HG02970 (cell line): ENCODE measurements around the gene ZNF71.
"Not testable (repeated sequence)": the region's sequence is repeated elsewhere in the genome, so short reads cannot be mapped to it uniquely, and the experiment has no call there.

Experiments used
- ATAC-seq: cut with Tn5 transposase; IDR thresholded peaks from one replicate; pipeline ENCODE4 v1.9.1; 2021; ENCODE audit warnings: mild to moderate bottlenecking, moderate library complexity, moderate number of reproducible peaks; ENCODE audit not compliant: unreplicated experiment, low FRiP score

ZNF71 gene

GRCh38 chr19:56619121-56619520, 24.0 kb downstream of the ZNF71 start:
- no peak for ATAC-seq

DNA sequence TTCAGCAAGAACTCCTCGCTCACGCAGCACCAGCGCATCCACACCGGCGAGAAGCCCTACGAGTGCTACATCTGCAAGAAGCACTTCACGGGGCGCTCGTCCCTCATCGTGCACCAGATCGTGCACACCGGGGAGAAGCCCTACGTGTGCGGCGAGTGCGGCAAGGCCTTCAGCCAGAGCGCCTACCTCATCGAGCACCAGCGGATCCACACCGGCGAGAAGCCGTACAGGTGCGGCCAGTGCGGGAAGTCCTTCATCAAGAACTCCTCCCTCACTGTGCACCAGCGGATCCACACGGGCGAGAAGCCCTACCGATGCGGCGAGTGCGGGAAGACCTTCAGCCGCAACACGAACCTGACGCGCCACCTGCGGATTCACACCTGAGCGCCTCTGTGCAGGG, 27.3 kb downstream of the ZNF71 start:
- no peak for ATAC-seq

- ATAC-seq = no peak
Observed at GRCh38 chr19:56623006-56623405, 27.9 kb downstream of the ZNF71 start.

- no peak for ATAC-seq
Observed at GRCh38 chr19:56625708-56626107, 30.6 kb downstream of the ZNF71 start.

GRCh38 chr19:56633021-56633420, 37.9 kb downstream of the ZNF71 start:
- no peak for ATAC-seq

DNA sequence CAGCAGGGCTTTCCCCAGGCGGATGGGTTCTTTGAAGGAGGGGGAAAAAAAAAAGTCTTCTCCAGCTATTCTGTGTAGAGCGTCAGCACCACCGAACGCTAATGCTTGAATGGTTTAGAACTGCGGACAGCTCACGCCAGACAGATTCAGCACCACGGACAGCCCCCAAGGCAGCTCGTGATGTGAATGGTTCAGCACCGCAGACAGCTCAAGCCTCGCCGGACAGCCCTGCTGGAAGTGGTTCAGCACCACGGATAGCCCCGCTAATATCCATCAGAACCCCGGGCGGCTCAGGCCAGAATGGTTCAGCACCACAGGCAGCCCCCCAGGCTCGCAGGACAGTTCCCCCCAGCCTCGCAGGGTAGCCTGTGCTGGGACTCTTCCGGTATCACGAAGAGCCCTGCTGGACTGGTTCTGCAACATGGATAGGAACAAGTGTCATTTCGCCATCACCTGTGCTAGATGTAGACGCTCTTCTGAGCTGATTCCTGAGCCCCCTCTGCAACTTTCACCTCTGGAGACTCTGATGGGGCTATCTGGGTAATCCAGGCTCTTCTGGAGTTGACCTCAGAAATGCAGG, 43.0 kb downstream of the ZNF71 start:
- no peak for ATAC-seq

DNA sequence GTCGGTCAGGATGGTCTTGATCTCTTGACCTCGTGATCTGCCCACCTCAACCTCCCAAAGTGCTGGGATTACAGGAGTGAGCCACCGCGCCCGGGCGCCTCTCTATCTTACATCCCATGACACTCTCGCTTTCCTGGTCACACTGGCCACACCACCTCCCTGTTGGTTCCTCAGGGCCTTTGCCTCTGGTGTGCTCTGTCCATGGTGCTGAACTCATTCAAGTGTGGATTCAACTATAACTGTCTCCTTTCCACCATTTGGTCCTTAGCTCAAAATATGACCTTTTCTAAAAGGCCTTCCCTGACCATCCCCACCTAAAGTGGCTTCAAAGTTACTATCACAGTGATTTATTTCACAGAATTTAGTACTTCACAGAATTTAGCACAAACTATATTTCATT, 44.1 kb downstream of the ZNF71 start:
- ATAC-seq = no peak

GRCh38 chr19:56642711-56643459, 47.8 kb downstream of the ZNF71 start, which contains the start of gene SMIM17:
Gene SMIM17 (plus strand): TSS chr19:56643159. CDS start chr19:56645668, 2,509 bp downstream.
- ATAC-seq = no peak

DNA sequence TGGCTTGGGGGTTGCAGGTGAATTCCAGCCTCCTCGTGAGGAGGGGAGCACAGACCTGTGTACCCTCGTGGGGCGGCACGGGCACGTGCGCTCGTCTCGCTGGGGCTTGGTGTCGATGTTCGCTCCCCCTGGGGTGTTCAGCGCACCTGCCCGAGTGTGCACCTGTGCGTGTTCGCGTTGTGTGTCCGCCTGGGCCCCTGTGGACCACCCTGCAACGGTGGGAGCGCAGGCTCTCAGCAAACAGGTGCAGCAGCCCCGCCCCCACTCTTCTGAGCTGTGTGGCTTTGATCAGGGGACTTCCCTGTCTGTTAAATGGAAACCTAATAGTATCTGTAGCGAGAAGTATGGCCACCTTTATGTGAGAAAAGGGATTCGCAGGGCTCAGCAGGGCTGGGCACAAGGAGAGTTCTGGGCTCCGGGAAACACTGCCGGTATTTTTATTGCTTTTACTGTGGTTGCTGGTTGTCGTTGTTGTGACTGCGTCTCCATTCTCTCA, 48.4 kb downstream of the ZNF71 start:
- ATAC-seq = no peak

GRCh38 chr19:56654151-56654550, 59.0 kb downstream of the ZNF71 start:
- ATAC-seq = no peak

GRCh38 chr19:56660381-56661107, 65.4 kb downstream of the ZNF71 start:
- no peak for ATAC-seq

- ATAC-seq = no peak
Observed at GRCh38 chr19:56661248-56661647, 66.1 kb downstream of the ZNF71 start.

GRCh38 chr19:56663931-56664500, 68.9 kb downstream of the ZNF71 start:
- no peak for ATAC-seq

DNA sequence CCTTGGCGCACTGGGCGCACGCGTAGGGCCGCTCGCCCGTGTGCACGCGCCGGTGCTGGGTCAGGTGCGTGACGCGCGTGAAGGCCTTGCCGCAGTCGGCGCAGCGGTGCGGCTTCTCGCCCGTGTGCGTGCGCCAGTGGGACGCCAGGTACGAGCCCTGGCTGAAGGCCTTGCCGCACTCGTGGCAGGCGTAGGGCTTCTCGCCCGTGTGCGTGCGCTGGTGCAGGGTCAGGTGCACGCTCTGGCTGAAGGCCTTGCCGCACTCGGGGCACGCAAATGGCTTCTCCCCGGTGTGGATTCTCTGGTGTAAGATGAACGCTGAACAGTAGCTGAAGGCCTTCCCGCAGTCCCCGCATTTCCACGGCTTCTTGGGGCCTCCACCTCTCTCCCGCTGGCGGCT, 69.4 kb downstream of the ZNF71 start:
- no peak for ATAC-seq

DNA sequence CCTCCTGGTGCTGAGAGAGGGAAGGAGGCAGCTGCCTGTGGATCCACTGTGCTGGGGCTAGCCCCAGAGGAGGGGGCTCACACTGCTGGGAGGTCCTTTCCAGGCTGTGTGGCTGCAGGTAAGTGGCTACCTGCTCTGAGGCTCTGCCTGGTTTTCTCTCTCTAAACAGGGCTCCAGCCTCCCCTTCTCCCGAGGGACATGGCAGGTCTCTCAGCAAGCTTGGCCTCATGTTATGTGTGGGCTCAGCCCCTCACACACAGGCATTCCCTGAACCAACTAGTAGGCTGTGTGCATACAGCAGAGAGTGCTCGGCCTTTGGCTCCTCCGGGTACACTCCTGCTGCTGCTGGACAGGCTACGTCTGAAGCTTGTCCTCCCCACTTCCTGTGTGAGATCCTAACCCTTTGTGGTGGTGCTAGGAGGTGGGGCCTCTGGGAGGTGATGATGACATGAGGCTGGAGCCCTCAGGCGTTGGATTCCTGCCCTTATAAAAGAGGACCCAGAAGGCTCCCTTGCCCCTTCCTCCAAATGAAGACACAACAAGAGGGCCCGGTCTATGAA, 72.3 kb downstream of the ZNF71 start:
- ATAC-seq = no peak

DNA sequence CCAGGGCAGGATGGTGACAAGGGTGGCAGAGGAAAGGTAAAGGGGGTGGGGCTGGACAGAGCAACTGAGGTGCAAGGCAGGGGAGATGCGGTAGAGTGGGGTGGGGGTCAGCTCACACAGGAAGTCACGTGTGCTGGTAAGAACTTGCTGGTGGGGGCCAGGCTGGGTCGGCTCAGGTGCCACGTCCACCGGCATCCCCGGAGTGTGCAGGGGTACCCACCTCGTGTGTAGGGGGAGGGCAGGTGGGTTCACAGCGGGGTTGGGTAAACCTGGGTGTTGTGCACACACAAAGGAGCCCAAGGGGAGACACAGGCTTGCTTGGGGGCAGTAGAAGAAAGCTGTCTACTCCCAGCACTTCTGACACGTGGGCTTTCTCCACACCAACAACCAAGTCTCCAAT, 73.6 kb downstream of the ZNF71 start:
- ATAC-seq = no peak

DNA sequence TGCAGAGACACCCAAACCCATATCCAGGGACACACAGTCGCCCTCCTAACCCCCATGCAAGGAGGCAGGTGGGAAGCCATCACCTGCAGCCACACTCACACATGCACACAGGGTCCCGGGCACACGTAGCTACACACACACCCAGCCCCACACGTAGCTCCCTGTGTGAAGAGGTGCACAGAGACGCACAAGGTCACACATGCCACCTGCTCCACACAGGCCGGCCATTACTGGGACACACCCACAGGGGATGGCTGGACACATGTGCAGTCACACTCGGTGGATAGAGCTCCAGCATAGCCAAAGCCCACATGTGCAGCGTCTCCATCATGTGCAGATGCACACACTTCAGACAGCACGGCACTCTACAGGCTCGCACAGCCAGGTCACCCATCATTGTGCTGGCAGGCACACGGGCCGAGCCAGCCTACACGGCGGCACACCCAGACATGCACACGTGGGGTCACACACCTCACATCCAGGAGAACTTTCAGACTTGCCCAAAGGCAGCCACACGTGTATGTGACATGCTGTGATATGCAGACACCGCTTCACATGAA, 75.4 kb downstream of the ZNF71 start:
- ATAC-seq = no peak

GRCh38 chr19:56670961-56671612, 76.0 kb downstream of the ZNF71 start:
- no peak for ATAC-seq

GRCh38 chr19:56671613-56671994, 76.5 kb downstream of the ZNF71 start, which contains the start of gene ZNF835:
Gene ZNF835 (minus strand): TSS chr19:56671757. CDS start chr19:56665198, 6,559 bp downstream.
- ATAC-seq = no peak

- not testable (repeated sequence) for ATAC-seq
Observed at GRCh38 chr19:56672610-56673009, 77.5 kb downstream of the ZNF71 start.
